Hepatocyte (in vitro differentiated cells): ENCODE results near the gene KCNQ4.

ENCODE experiments used
- CTCF ChIP-seq: fragments of 200-600 bp; sonication (generic); IDR thresholded peaks from 2 replicates; pipeline ENCODE4 v1.5.1; 2016; ENCODE audit warnings: antibody characterized with exemption, mild to moderate bottlenecking; ENCODE audit not compliant: poor library complexity
- EZH2 ChIP-seq: fragments of 200-600 bp; sonication (generic); IDR thresholded peaks from 2 replicates; pipeline ENCODE4 v1.6.1; 2016; ENCODE audit warnings: antibody characterized with exemption, mild to moderate bottlenecking, borderline replicate concordance

DNA sequence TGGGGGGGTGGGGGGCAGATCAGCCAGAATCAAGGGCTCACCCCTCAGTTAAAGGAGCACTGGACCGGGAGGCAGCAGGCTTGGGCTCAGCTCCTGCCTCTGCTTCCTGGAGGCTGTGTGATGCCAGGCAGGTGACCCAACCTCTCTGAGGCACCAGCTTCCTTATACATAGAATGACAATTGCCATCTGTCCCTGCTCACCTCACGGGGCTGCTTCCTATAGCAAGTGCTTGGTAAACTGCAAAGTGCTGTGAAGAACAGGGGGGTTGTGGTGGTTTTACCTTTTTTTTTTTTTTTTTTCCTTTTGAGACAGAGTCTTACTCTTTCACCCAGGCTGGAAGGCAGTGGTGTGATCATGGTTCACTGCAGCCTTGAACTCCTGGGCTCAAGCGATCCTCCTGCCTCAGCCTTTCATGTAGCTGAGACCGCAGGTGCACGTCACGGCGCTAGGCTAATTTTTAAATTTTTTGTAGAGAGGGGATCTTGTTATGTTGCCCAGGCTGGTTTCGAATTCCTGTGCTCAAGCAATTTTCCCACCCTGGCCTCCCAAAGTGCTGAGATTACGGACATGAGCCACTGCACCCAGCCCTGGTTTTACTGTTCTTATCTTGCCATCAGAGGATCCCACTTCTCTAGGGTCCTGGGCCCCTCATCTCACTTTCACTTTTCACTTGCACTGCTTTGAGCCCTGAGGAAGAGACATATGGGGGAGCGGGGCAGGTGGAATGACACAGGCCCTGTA, 11.6 kb downstream of the KCNQ4 start:
- TF ChIP-seq CTCF (no peak), EZH2 (no peak)
